Gastroesophageal sphincter (tissue), 4 donors: ENCODE measurements around the gene HAUS7. TPM values are rescaled to one million over a fixed set of nuclear protein-coding genes. Genes with fewer than 3 reads are reported as not detected.

Experiments
- ATAC-seq: fragments of 150-250 bp; one replicate; pipeline ENCODE4 v1.9.1; 2016; ENCODE audit warnings: mild to moderate bottlenecking, moderate library complexity
- H3K27ac ChIP-seq, 4 donors: fragments of 200-600 bp; sonication (generic) in 3 of 4; 1 replicate in 3 of 4; 2 replicates in 1 of 4; pipeline ENCODE4 v1.5.1; 2016 to 2019
- H3K27me3 ChIP-seq: fragments of 200-600 bp; sonication (generic); one replicate; pipeline ENCODE4 v1.5.1; 2019
- H3K36me3 ChIP-seq, 2 donors: fragments of 200-600 bp; sonication (generic); one replicate each; pipeline ENCODE4 v1.5.1; 2019; ENCODE audit warnings: control low read depth in 1 of 2
- H3K4me1 ChIP-seq, 3 donors: fragments of 200-600 bp; sonication (generic); 1 replicate in 2 of 3; 2 replicates in 1 of 3; pipeline ENCODE4 v1.5.1; 2016 to 2019; ENCODE audit warnings: control low read depth in 2 of 3
- H3K4me3 ChIP-seq, 2 donors: fragments of 200-600 bp; sonication (generic); one replicate each; pipeline ENCODE4 v1.5.1; 2019; ENCODE audit warnings: mild to moderate bottlenecking in 1 of 2, moderate library complexity in 1 of 2
- H3K9me3 ChIP-seq, 3 donors: fragments of 200-600 bp; sonication (generic); one replicate each; pipeline ENCODE4 v1.5.1; 2017 to 2019; ENCODE audit warnings: control low read depth in 2 of 3
- CTCF ChIP-seq, 4 experiments: fragments of 200-600 bp in 2 of 4; fragments of 450-650 bp in 2 of 4; sonication (generic) in 1 of 4; IDR thresholded peaks; one replicate each; pipeline ENCODE4 v1.5.1; 2017 to 2019; ENCODE audit warnings: antibody characterized with exemption in 4 of 4, mild to moderate bottlenecking in 2 of 4, moderate library complexity in 2 of 4
- EP300 ChIP-seq: sonication (generic); formaldehyde crosslinking; IDR thresholded peaks from one replicate; pipeline ENCODE4 v1.6.1; 2017; ENCODE audit warnings: antibody characterized with exemption, mild to moderate bottlenecking
- POLR2A ChIP-seq, 2 donors: fragments of 450-650 bp; IDR thresholded peaks; one replicate each; pipeline ENCODE4 v1.6.1; 2017; ENCODE audit warnings: antibody characterized with exemption in 2 of 2, mild to moderate bottlenecking in 2 of 2, moderate library complexity in 1 of 2
- POLR2AphosphoS5 ChIP-seq: sonication (generic); formaldehyde crosslinking; IDR thresholded peaks from one replicate; pipeline ENCODE4 v1.6.1; 2017; ENCODE audit warnings: antibody characterized with exemption
- WGBS, 2 donors: methylation state at CpG; one replicate each; pipeline ENCODE4 v1.1.5; 2018; ENCODE audit warnings: low coverage in 1 of 2; 5-methylcytosine and 5-hydroxymethylcytosine counted together
- total RNA-seq, 4 donors: library from RNA; depleted of rRNA; stranded (reverse); fragments of >200 nt; gene quantifications; one replicate each; pipeline ENCODE4 v1.1.0, GENCODE V29; 2016

Gene HAUS7
- total RNA-seq, 4 donors from 2014 or later: 20.2 to 34.0 (median 28.3) TPM

GRCh38 chrX:153434801-153435200 is 35.6 kb downstream of the HAUS7 start:
- no CpG with 5 or more reads among the region's 8 CpGs for WGBS, 2 donors
- Histone ChIP-seq H3K9me3 (no peaks in the 10 kb centered on the region), H3K27ac (no peak overlapping the region), H3K4me1 (no peaks in the 10 kb centered on the region), H3K36me3 (no peaks in the 10 kb centered on the region), H3K27me3 (peaks cover 5% of the 10 kb centered on the region), H3K4me3 (no peak overlapping the region)
- TF ChIP-seq POLR2A (IDR thresholded peaks at IDR 0.05) (no peak), POLR2AphosphoS5 (no peak), EP300 (no peak), CTCF (IDR thresholded peaks at IDR 0.05) (no peak)
- ATAC-seq: no peak

GRCh38 chrX:153433781-153434285 is 36.5 kb downstream of the HAUS7 start:
- Histone ChIP-seq H3K9me3 (no peaks in the 10 kb centered on the region), H3K4me1 (no peaks in the 10 kb centered on the region), H3K27me3 (no peaks in the 10 kb centered on the region), H3K27ac (no peak overlapping the region), H3K4me3 (no peak overlapping the region), H3K36me3 (no peaks in the 10 kb centered on the region)
- WGBS, 2 donors: no CpG with 5 or more reads among the region's 17 CpGs
- ATAC-seq: no peak
- no peak for TF ChIP-seq POLR2A (IDR thresholded peaks at IDR 0.05)
- no peak for TF ChIP-seq CTCF (IDR thresholded peaks at IDR 0.05)
- no peak for TF ChIP-seq EP300
- TF ChIP-seq POLR2AphosphoS5: no peak

- Histone ChIP-seq H3K36me3 (no peaks in the 10 kb centered on the region), H3K4me1 (no peaks in the 10 kb centered on the region), H3K27me3 (no peaks in the 10 kb centered on the region), H3K27ac (no peak overlapping the region), H3K9me3 (no peaks in the 10 kb centered on the region), H3K4me3 (no peak overlapping the region)
- 83% methylated on average over 2 of the region's 12 CpGs; no CpG with 5 or more reads in 1 of the 2 donors for WGBS, 2 donors
- TF ChIP-seq CTCF (IDR thresholded peaks at IDR 0.05) (no peak), POLR2A (IDR thresholded peaks at IDR 0.05) (no peak), EP300 (no peak), POLR2AphosphoS5 (no peak)
- no peak for ATAC-seq
Measured at GRCh38 chrX:153433161-153433680, 37.2 kb downstream of the HAUS7 start.

GRCh38 chrX:153430796-153431195 is 39.6 kb downstream of the HAUS7 start:
- H3K4me1 ChIP-seq: no peaks in the 10 kb centered on the region
- H3K4me3 ChIP-seq: no peak overlapping the region
- TF ChIP-seq POLR2AphosphoS5: no peak
- TF ChIP-seq EP300: no peak
- no peak for TF ChIP-seq CTCF (IDR thresholded peaks at IDR 0.05)
- no peak for TF ChIP-seq POLR2A (IDR thresholded peaks at IDR 0.05)
- ATAC-seq: no peak
- no peaks in the 10 kb centered on the region for H3K36me3 ChIP-seq
- WGBS, 2 donors: 60 to 69% methylated on average over 1 to 2 of the region's 6 CpGs
- no peak overlapping the region for H3K27ac ChIP-seq
- H3K27me3 ChIP-seq: no peaks in the 10 kb centered on the region
- H3K9me3 ChIP-seq: no peaks in the 10 kb centered on the region

GRCh38 chrX:153426204-153426603 is 44.2 kb downstream of the HAUS7 start:
- ATAC-seq: no peak
- TF ChIP-seq EP300 (no peak), CTCF (IDR thresholded peaks at IDR 0.05) (no peak), POLR2A (IDR thresholded peaks at IDR 0.05) (no peak), POLR2AphosphoS5 (no peak)
- 76 to 88% methylated on average over 1 to 3 of the region's 3 CpGs for WGBS, 2 donors

More at GRCh38 chrX:153426204-153426603, 44.2 kb downstream of the HAUS7 start:
- peaks cover 0 to 10% of the 10 kb centered on the region in 2 donors for H3K36me3 ChIP-seq
- H3K27ac ChIP-seq: no peak overlapping the region
- H3K27me3 ChIP-seq: no peaks in the 10 kb centered on the region
- H3K9me3 ChIP-seq: no peaks in the 10 kb centered on the region
- H3K4me1 ChIP-seq: no peaks in the 10 kb centered on the region
- no peak overlapping the region for H3K4me3 ChIP-seq
